OCI-M2 (cell line): ENCODE results near the gene SLC9C2.
"Not testable (repeated sequence)": the region's sequence is repeated elsewhere in the genome, so short reads cannot be mapped to it uniquely, and the experiment has no call there.

Experiments
- DNase-seq: peaks from one replicate; lab custom pipeline; 2025; ENCODE audit not compliant: unreplicated experiment; lab: John Stamatoyannopoulos, UW

The SLC9C2 gene

DNA sequence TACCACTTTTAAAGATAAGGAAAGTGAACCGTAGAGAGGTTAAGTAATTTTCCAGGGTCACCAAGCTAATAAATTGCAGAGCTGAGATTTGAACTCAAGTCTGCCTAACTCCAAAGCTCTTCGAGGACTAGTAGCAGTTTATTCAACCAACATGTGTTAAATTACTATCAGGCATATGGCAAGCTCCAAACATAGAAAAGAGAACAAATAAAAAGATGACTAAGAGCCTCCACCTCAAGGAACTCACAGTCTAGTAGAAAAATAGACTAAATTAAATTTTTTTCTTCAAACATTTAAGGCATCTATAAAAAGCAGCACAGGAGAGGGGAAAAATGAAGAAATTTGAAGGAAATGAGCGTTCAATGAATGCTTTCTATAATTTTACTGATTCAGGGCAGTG lies 22.2 kb downstream of the SLC9C2 start:
- DNase-seq, result no peak

GRCh38 chr1:173580071-173580470 lies 22.8 kb downstream of the SLC9C2 start:
- DNase-seq, result no peak

DNA sequence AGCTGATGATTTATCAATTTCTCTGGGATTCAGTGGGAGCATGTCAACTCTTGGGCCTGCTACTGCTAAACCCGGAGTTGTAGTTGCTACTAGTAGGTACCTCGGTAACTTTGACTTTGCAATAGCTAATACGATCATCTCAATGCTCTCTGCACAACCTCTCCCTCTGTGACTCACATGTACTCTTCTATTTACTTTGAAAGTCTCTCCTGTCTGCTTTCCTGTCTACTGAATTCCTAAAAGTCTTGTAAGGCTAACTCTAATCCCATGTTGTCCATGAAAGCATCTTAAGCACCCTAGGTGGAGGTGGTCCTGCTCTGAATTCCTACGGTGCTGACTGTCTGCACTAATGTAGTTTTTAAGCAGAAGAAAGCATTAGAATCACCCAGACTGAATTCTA lies 29.3 kb downstream of the SLC9C2 start:
- no peak for DNase-seq

GRCh38 chr1:173572201-173572873 lies 30.5 kb downstream of the SLC9C2 start:
- no peak for DNase-seq

DNA sequence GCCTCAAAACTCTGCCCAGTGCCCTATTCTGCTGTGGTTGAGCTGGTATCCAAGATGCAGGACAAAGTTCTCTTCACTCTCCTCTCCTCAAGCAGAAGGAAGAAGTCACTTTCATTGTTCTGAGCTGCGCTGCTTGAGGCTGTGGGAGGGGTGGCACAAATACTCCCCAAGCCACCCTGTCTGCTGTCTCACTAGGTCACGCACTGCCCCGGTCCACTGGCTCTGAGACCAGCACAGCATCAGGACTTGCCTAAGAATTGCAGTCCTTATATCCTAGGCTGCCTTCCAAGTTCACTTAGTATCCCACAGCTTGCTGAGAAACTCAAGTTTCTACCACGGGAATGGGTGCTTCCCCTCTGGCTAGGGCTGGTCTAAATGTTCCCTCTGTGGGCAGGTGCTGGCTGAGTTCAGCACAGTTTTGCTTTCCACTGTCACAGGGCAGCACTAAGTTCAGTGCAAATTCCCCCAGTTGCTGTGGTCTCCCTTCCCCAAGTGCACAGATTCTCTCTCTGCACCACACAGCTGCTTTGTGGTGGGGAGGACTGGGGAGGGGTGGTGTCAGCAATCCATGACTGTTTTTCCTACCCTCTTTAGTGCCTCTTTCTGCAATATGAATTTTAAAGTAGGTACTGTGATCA lies 32.4 kb downstream of the SLC9C2 start:
- no peak for DNase-seq

DNA sequence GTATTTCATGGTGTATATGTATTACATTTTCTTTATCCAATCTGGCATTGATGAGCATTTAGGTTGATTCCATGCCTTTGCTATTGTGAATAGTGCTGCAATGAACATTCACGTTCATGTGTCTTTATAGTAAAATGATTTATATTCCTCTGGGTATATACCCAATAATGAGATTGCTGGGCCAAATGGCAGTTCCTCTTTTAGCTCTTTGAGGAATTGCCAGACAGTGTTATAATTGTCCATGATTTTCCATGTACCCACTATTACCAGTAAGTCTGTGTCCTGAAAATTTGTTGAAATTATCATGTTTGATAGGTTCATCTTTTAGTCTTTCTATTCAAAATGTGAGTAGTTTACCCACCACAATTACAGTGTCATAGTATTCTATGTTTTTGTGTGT lies 34.4 kb downstream of the SLC9C2 start:
- DNase-seq, result no peak

GRCh38 chr1:173563846-173564245 lies 39.0 kb downstream of the SLC9C2 start:
- not testable (repeated sequence) for DNase-seq

DNA sequence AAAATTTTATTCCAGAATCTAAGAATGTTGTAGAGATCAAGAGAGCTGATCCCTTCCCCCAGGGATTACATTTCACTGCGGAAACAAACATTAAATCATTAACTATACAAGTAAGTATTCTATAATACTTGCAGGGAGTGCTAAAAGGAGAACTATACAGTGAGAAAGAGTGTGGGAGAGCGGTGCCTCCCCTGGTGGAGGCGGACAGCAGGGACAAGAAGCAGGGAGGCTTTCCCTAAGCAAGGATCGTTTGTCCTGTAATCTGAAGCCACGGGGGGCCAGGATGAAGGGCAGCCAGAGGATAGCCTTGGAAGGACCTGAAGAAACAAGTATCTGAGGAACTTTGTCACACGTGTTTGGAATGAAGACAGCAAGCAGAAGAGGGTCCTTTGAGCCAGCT lies 40.1 kb downstream of the SLC9C2 start:
- no peak for DNase-seq

GRCh38 chr1:173561263-173561662 lies 41.6 kb downstream of the SLC9C2 start:
- DNase-seq, result no peak

DNA sequence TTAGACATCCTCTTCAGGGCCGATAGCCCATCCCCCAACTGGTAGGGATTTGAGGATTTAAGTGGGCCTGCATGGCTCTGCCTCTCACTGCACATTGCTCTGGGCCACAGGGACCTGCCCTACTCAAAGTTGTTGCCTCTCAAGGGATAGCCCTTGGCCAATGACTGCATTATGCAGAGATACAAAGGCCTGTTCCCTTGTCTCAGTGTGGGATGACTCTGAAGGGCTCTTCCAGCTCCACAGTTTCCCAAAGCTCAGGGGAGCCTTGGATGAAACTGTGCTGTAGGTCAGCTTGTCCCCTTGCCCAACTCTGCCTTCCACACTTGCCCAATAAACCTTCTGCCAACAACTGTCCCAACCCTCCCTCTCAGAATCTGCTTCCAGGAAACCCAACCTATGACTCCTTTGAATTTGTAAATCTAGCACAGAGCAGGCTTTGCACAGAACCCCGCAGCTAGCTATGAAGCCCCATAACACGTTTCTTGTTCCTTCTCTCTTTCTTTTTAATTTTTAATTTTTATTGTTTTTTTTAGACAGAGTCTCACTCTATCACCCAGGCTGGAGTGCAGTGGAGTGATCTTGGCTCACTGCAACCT lies 42.5 kb downstream of the SLC9C2 start:
- no peak for DNase-seq

GRCh38 chr1:173555651-173556305 lies 47.1 kb downstream of the SLC9C2 start:
- DNase-seq, result no peak

DNA sequence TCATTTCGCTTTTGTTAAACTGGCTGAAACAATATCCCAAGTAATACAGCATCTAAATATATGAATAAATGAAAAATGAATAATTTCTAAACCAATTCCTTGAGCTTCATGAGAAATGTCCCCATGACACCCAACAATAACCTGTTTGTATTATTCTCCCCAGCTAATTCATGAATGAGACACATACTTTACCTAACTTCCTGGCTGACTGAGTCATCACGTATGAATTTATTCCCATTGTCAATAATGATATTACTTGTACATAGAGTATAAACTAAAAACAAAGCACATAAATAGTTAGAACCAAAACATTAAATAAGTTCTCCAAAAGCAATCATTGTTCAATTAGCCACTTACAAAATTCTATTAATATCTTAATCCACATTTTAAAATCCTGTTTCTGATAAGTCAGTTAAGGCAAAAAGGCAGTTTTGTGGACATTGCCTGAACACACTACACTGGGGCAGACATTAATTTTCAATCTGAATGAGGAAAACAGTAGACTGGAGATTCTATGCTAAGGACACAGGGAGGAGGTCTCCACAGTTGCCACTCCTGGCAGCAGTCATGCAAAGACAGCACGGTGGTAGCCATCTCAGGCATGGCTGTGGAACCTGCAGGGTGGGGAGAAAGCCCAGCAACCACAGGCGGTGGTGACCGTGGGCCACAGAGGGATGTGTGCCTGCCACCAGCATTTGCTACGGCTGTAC lies 48.2 kb downstream of the SLC9C2 start:
- no peak for DNase-seq

- DNase-seq, result no peak
Measured at GRCh38 chr1:173554089-173554488, 48.8 kb downstream of the SLC9C2 start.

DNA sequence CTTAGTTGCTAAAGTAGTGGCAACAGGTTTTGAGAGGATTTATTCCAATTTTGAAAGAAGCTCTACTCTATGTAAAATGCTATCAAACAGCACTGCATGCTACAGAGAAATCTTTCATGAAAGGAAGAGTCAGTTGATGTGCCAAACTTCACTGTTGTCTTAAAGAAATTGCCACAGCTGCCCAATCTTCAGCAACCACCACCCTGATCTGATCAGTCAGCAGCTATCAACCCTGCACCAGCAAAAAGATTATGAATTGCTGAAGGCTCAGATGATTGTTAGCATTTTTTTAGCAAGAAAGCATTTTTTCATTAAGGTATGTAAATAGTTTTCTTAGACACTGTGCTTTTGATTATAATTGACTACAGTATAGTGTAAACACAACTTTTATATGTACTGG lies 49.6 kb downstream of the SLC9C2 start:
- DNase-seq, result no peak

- no peak for DNase-seq
Measured at GRCh38 chr1:173551699-173552098, 51.2 kb downstream of the SLC9C2 start.

DNA sequence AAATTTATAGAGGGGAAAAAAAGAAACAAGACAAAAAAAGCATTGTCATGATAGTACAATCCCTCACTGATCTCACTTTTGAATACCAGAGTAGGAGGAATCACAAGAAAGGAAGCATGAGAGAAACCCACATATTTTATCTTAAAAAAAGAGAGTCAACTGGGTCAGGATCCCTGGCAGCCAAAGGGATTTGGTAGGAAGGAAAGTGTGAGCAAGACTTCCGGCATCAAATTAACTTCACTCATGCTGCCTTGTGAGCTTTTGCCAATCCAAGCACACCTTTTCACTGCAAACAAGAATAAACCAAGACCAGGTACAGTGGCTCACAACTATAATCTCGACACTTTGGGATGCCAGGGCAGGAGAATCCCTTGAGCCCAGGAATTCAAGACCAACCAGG lies 53.1 kb downstream of the SLC9C2 start:
- no peak for DNase-seq

DNA sequence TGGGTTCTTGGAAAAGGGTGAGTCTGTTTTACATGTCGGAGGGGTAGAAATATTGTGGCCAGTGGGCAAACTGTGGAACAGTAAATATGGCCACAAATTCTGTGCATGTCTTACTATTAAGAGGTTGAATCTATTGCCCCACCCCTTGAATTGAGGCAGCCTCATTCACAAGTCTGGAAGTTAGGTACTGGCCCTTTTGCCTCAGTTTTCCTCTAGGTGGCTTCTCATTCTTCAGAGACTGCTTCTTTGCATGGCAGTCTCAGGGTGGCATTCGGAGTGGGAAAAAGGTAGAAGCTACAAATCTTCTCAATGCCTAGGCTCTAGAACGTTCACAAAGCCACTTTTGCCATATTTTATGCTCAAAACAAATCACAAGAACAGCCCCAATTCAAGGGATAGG lies 57.2 kb downstream of the SLC9C2 start:
- no peak for DNase-seq

- DNase-seq, result no peak
Measured at GRCh38 chr1:173536223-173536622, 66.6 kb downstream of the SLC9C2 start.

DNA sequence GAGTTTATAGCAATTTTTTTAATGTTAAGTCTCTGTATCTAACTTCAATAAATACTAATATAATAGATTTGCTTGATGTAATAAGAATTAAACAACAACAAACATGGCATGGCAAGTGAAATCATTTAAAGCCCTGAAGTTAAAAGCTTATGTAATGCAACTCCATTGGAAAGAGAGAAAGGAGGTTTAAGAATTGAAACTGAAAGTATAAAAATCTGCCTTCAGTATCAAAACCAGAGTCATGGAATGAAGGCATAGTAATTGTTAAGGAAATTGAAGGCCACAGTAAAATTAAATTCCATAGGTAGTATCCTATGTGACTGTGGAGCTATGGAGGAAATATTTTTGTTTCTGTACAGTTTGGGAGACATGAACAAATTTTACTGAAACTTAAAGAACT lies 70.6 kb downstream of the SLC9C2 start:
- no peak for DNase-seq

GRCh38 chr1:173530795-173531693 lies 71.8 kb downstream of the SLC9C2 start:
- DNase-seq, result no peak
